ENCODE data around the gene SLC2A8. TPM values are rescaled to one million over a fixed set of nuclear protein-coding genes. Genes with fewer than 3 reads are reported as not detected.
A peak's percentile ranks its signal among the peaks of the same experiment; 100 is the strongest.

The SLC2A8 gene
- total and polyA plus RNA-seq, 4 experiments from 2014 or later, result 1.1 to 3.2 (median 2.2) TPM

- Histone ChIP-seq H3K36me3 (ENCODE audit: insufficient read depth, low read length) (no peaks in the 10 kb centered on the region), H3K4me3 (ENCODE audit: low read length in 2 of 2) (no peak overlapping the region), H3K9me3 (ENCODE audit: control insufficient read depth in 1 of 2, low read length in 2 of 2) (no peaks in the 10 kb centered on the region), H3K27ac (ENCODE audit: low read depth, low read length) (no peak overlapping the region), H3K27me3 (ENCODE audit: insufficient read depth, low read length) (no peaks in the 10 kb centered on the region), H3K4me1 (ENCODE audit: insufficient read depth, low read length) (no peaks in the 10 kb centered on the region)
- Mint-ChIP-seq H3K4me3 (no peak overlapping the region), H3K27me3 (peaks cover 23 to 33% of the 10 kb centered on the region in 2 donors), H3K27ac (peak overlapping the region in 1 of 7 donors; percentile 15), H3K4me1 (no peaks in the 10 kb centered on the region), H3K9me3 (no peaks in the 10 kb centered on the region), H3K36me3 (peaks cover 0 to 6% of the 10 kb centered on the region in 2 donors)
- CTCF ChIA-PET (ENCODE audit: partially characterized antibody), result no interaction called here
- intact Hi-C loops (cut with micrococcal nuclease), result no loop called here
- DNase-seq, result no peak
- POLR2A ChIA-PET (ENCODE audit: partially characterized antibody), result no interaction called here
Measured at GRCh38 chr9:127366594-127366993, 30.4 kb upstream of the SLC2A8 start.

GRCh38 chr9:127368852-127369402 is 28.0 kb upstream of the SLC2A8 start:
- CTCF ChIA-PET (ENCODE audit: partially characterized antibody), result no interaction called here
- H3K27me3 Mint-ChIP-seq, result peaks cover 29 to 38% of the 10 kb centered on the region in 2 donors
- H3K9me3 ChIP-seq (ENCODE audit: control insufficient read depth in 1 of 2, low read length in 2 of 2), result no peaks in the 10 kb centered on the region
- no peak overlapping the region for H3K4me3 ChIP-seq (ENCODE audit: low read length in 2 of 2)
- H3K27ac Mint-ChIP-seq, result no peak overlapping the region
- H3K27ac ChIP-seq (ENCODE audit: low read depth, low read length), result no peak overlapping the region
- H3K4me1 ChIP-seq (ENCODE audit: insufficient read depth, low read length), result no peaks in the 10 kb centered on the region
- no peaks in the 10 kb centered on the region for H3K4me1 Mint-ChIP-seq
- H3K27me3 ChIP-seq (ENCODE audit: insufficient read depth, low read length), result no peaks in the 10 kb centered on the region
- H3K36me3 Mint-ChIP-seq, result peaks cover 0 to 6% of the 10 kb centered on the region in 2 donors
- no peak overlapping the region for H3K4me3 Mint-ChIP-seq
- no peaks in the 10 kb centered on the region for H3K9me3 Mint-ChIP-seq
- POLR2A ChIA-PET (ENCODE audit: partially characterized antibody), result no interaction called here
- intact Hi-C loops (cut with micrococcal nuclease), result no loop called here
- no peak for DNase-seq
- no peaks in the 10 kb centered on the region for H3K36me3 ChIP-seq (ENCODE audit: insufficient read depth, low read length)

- Mint-ChIP-seq H3K4me1 (no peaks in the 10 kb centered on the region), H3K27me3 (peaks cover 31 to 37% of the 10 kb centered on the region in 2 donors), H3K36me3 (peaks cover 0 to under 1% of the 10 kb centered on the region in 2 donors), H3K27ac (no peak overlapping the region), H3K4me3 (no peak overlapping the region), H3K9me3 (no peaks in the 10 kb centered on the region)
- intact Hi-C loops (cut with micrococcal nuclease), result no loop called here
- Histone ChIP-seq H3K27ac (ENCODE audit: low read depth, low read length) (no peak overlapping the region), H3K4me3 (ENCODE audit: low read length in 2 of 2) (no peak overlapping the region), H3K36me3 (ENCODE audit: insufficient read depth, low read length) (no peaks in the 10 kb centered on the region), H3K27me3 (ENCODE audit: insufficient read depth, low read length) (no peaks in the 10 kb centered on the region), H3K9me3 (ENCODE audit: control insufficient read depth in 1 of 2, low read length in 2 of 2) (no peaks in the 10 kb centered on the region), H3K4me1 (ENCODE audit: insufficient read depth, low read length) (no peaks in the 10 kb centered on the region)
- no peak for DNase-seq
- CTCF ChIA-PET (ENCODE audit: partially characterized antibody), result no interaction called here
- POLR2A ChIA-PET (ENCODE audit: partially characterized antibody), result no interaction called here
Measured at GRCh38 chr9:127369428-127369827, 27.5 kb upstream of the SLC2A8 start.

DNA sequence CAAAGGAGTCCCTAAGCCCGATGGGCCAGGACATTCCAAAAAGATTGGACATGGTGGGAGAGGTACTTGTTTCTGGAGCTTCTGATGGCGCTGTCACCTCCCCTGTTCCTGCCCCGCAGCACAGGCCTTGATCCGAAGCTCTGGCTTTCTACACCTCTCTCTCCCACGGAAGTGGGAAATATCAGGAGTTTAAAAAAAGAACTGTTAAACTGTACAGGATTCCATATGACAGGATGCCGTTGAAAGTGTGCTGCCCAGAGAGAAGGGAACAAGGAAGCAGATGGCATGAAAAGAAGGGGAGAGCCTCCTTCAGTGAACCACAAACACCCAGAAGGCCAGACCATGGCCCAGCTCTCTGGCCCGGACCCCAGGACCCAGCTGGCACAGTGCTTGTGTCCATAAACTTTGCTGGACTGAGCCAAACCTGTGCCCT is 26.8 kb upstream of the SLC2A8 start:
- no peak overlapping the region for H3K27ac Mint-ChIP-seq
- H3K36me3 Mint-ChIP-seq, result no peaks in the 10 kb centered on the region
- ChIA-PET CTCF (ENCODE audit: partially characterized antibody) (no interaction called here), POLR2A (ENCODE audit: partially characterized antibody) (no interaction called here)
- Histone ChIP-seq H3K27me3 (ENCODE audit: insufficient read depth, low read length) (no peaks in the 10 kb centered on the region), H3K36me3 (ENCODE audit: insufficient read depth, low read length) (no peaks in the 10 kb centered on the region), H3K4me1 (ENCODE audit: insufficient read depth, low read length) (no peaks in the 10 kb centered on the region), H3K9me3 (ENCODE audit: control insufficient read depth in 1 of 2, low read length in 2 of 2) (no peaks in the 10 kb centered on the region), H3K4me3 (ENCODE audit: low read length in 2 of 2) (no peak overlapping the region), H3K27ac (ENCODE audit: low read depth, low read length) (no peak overlapping the region)
- intact Hi-C loops (cut with micrococcal nuclease), result no loop called here
- H3K4me3 Mint-ChIP-seq, result no peak overlapping the region
- peaks cover 33 to 42% of the 10 kb centered on the region in 2 donors for H3K27me3 Mint-ChIP-seq
- DNase-seq, result no peak
- H3K4me1 Mint-ChIP-seq, result no peaks in the 10 kb centered on the region
- no peaks in the 10 kb centered on the region for H3K9me3 Mint-ChIP-seq

DNA sequence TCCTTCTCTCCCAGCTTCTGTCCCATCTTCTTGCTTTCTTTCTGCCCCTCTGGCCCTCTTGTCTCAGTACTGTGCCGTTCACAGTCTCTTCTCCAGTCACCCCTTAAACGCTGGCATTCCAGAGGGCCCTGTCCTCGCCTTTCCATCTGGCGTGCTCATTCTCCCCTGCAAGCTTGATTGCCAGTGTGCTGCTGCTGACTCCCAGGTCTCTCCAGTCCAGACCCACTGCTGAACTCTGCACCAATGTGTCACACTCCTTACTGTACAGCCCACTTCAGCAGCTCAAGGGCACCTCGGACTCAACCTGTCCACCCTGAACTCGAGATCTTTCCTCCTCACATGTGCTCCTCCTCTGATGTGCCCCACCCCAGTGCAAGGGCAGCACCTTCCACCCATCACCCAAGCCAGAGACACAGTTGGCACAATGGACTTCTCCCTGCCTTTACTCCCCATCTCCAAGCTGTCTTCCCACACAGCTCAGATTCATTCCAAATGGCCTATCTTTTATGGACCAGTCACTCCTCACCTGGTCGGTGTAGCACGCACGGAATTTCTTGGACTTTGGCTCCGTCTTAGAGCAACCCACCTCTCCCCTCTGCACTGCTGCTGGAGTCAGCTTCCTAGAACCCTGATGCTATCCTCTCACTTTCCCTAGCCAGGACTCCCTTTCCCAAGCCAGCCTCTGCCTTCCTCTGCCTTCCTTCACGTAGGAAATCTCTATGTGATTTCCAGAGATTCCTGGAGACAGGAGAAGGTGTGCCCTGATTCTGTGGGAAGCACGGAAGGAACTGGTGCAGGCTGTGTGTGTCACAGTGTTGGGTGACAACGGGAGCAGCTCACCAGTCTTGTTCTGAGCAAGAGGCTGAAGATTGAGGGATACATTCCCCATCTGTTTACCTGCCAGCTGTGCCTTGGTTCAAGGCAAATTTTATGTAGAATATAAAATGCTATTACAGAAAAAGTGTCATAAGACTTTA is 26.0 kb upstream of the SLC2A8 start:
- Histone ChIP-seq H3K9me3 (ENCODE audit: control insufficient read depth in 1 of 2, low read length in 2 of 2) (no peaks in the 10 kb centered on the region), H3K36me3 (ENCODE audit: insufficient read depth, low read length) (no peaks in the 10 kb centered on the region), H3K27me3 (ENCODE audit: insufficient read depth, low read length) (no peaks in the 10 kb centered on the region), H3K4me1 (ENCODE audit: insufficient read depth, low read length) (no peaks in the 10 kb centered on the region), H3K4me3 (ENCODE audit: low read length in 2 of 2) (no peak overlapping the region), H3K27ac (ENCODE audit: low read depth, low read length) (no peak overlapping the region)
- H3K4me3 Mint-ChIP-seq, result no peak overlapping the region
- ChIA-PET POLR2A (ENCODE audit: partially characterized antibody) (interaction anchor here (0.6 kb wide), 1 partner anchor 80 kb away, joined by 3 read pairs; the partner anchor contains the start of genes LRSAM1 and RPL12), CTCF (ENCODE audit: partially characterized antibody) (no interaction called here)
- no peaks in the 10 kb centered on the region for H3K36me3 Mint-ChIP-seq
- H3K27me3 Mint-ChIP-seq, result peaks cover 33 to 44% of the 10 kb centered on the region in 2 donors
- no peaks in the 10 kb centered on the region for H3K9me3 Mint-ChIP-seq
- intact Hi-C loops (cut with micrococcal nuclease), result no loop called here
- DNase-seq, result no peak
- H3K27ac Mint-ChIP-seq, result no peak overlapping the region
- no peaks in the 10 kb centered on the region for H3K4me1 Mint-ChIP-seq

- CTCF ChIA-PET (ENCODE audit: partially characterized antibody), result interaction anchor here (1.3 to 1.6 kb wide), 2 partner anchors 12 to 16 kb away, joined by 4 to 6 read pairs; partner anchors contain the start of gene SLC2A8
- Histone ChIP-seq H3K4me1 (ENCODE audit: insufficient read depth, low read length) (no peaks in the 10 kb centered on the region), H3K27me3 (ENCODE audit: insufficient read depth, low read length) (peaks cover 24% of the 10 kb centered on the region), H3K9me3 (ENCODE audit: control insufficient read depth in 1 of 2, low read length in 2 of 2) (no peaks in the 10 kb centered on the region), H3K36me3 (ENCODE audit: insufficient read depth, low read length) (no peaks in the 10 kb centered on the region), H3K4me3 (ENCODE audit: low read length in 2 of 2) (no peak overlapping the region), H3K27ac (ENCODE audit: low read depth, low read length) (no peak overlapping the region)
- peaks cover 0 to 30% (median 13%) of the 10 kb centered on the region in 8 donors for H3K9me3 Mint-ChIP-seq
- peaks cover 46 to 51% of the 10 kb centered on the region in 2 donors for H3K27me3 Mint-ChIP-seq
- H3K4me1 Mint-ChIP-seq, result peaks cover 0 to 2% (median 0%) of the 10 kb centered on the region in 4 donors
- POLR2A ChIA-PET (ENCODE audit: partially characterized antibody), result no interaction called here
- DNase-seq, result no peak
- H3K36me3 Mint-ChIP-seq, result no peaks in the 10 kb centered on the region
- no peak overlapping the region for H3K4me3 Mint-ChIP-seq
- intact Hi-C loops (cut with micrococcal nuclease), result no loop called here
- H3K27ac Mint-ChIP-seq, result no peak overlapping the region
Measured at GRCh38 chr9:127380479-127380878, 16.5 kb upstream of the SLC2A8 start.

GRCh38 chr9:127382541-127382940 is 14.4 kb upstream of the SLC2A8 start:
- Histone ChIP-seq H3K4me3 (ENCODE audit: low read length in 2 of 2) (no peak overlapping the region), H3K27ac (ENCODE audit: low read depth, low read length) (no peak overlapping the region), H3K27me3 (ENCODE audit: insufficient read depth, low read length) (peaks cover 33% of the 10 kb centered on the region), H3K9me3 (ENCODE audit: control insufficient read depth in 1 of 2, low read length in 2 of 2) (no peaks in the 10 kb centered on the region), H3K36me3 (ENCODE audit: insufficient read depth, low read length) (no peaks in the 10 kb centered on the region), H3K4me1 (ENCODE audit: insufficient read depth, low read length) (no peaks in the 10 kb centered on the region)
- intact Hi-C loops (cut with micrococcal nuclease), result no loop called here
- Mint-ChIP-seq H3K4me1 (peaks cover 0 to 4% (median 1%) of the 10 kb centered on the region in 4 donors), H3K9me3 (peaks cover 0 to 30% (median 13%) of the 10 kb centered on the region in 8 donors), H3K27me3 (peaks cover 54 to 56% of the 10 kb centered on the region in 2 donors), H3K27ac (no peak overlapping the region), H3K36me3 (no peaks in the 10 kb centered on the region), H3K4me3 (no peak overlapping the region)
- ChIA-PET POLR2A (ENCODE audit: partially characterized antibody) (no interaction called here), CTCF (ENCODE audit: partially characterized antibody) (no interaction called here)
- DNase-seq, result no peak

Measured in CD4-positive, alpha-beta memory T cell (primary cell).